PFSK-1 (cell line): ENCODE data around the gene CELF5.

Experiments used
- FOXP2 ChIP-seq: optimal IDR thresholded peaks from 2 replicates; pipeline ENCODE3; 2011; ENCODE audit warnings: borderline replicate concordance, control low read depth, inconsistent platforms; ENCODE audit not compliant: insufficient read depth; ENCODE audit errors: extremely low read length, extremely low read depth
- POLR2AphosphoS5 ChIP-seq: IDR thresholded peaks from 2 replicates; pipeline ENCODE4 v1.6.1; 2012; ENCODE audit warnings: low read depth, mild to moderate bottlenecking, control low read depth, low read length, moderate library complexity
- SIN3A ChIP-seq: IDR thresholded peaks from 2 replicates; pipeline ENCODE4 v1.6.1; 2012; ENCODE audit warnings: mild to moderate bottlenecking, low read length, moderate library complexity, borderline replicate concordance; ENCODE audit not compliant: insufficient read depth
- TAF1 ChIP-seq: IDR thresholded peaks from 2 replicates; pipeline ENCODE4 v1.6.1; 2012; ENCODE audit warnings: low read length, control low read depth, borderline replicate concordance; ENCODE audit not compliant: insufficient read depth
- TF ChIP-seq, protein P1 (sequence below), 2 experiments: IDR thresholded peaks; 2 replicates each; pipeline versions ENCODE4 v1.6.1 to v1.8.0; 2011 to 2012; ENCODE audit warnings: low read depth in 2 of 2, low read length in 2 of 2, control low read depth in 1 of 2, inconsistent platforms in 1 of 2, mild to moderate bottlenecking in 1 of 2, moderate library complexity in 1 of 2; ENCODE audit not compliant: insufficient read depth in 1 of 2

Gene CELF5

DNA sequence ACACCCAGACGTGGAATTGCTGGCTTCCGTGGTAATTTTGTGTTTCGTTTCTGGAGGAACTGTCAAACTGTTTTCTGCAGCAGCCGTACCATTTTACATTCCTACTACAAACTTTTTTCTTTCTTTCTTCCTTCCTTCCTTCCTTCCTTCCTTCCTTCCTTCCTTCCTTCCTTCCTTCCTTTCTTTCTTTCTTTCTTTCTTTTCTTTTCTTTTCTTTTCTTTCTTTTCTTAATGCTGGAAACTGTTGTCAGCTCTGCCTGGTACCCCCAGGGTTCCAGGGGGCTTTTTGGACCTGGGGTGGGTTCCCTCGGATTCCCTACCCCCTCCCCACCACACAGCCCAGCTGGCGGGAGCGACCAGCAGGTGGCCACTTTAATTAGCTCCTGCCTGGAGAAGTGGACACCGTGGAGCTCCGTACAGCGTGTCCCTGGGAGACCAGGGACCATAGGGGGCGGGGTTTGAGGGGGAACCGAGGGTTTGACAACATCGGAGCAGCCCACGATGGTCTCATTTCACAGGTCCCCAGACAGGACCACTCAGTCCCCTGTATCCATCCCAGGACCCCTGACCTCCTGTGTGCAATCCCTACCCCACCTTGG is 24.4 kb downstream of the CELF5 start:
- no peak for TF ChIP-seq TAF1
- TF ChIP-seq FOXP2, result no peak
- TF ChIP-seq, protein P1, sequence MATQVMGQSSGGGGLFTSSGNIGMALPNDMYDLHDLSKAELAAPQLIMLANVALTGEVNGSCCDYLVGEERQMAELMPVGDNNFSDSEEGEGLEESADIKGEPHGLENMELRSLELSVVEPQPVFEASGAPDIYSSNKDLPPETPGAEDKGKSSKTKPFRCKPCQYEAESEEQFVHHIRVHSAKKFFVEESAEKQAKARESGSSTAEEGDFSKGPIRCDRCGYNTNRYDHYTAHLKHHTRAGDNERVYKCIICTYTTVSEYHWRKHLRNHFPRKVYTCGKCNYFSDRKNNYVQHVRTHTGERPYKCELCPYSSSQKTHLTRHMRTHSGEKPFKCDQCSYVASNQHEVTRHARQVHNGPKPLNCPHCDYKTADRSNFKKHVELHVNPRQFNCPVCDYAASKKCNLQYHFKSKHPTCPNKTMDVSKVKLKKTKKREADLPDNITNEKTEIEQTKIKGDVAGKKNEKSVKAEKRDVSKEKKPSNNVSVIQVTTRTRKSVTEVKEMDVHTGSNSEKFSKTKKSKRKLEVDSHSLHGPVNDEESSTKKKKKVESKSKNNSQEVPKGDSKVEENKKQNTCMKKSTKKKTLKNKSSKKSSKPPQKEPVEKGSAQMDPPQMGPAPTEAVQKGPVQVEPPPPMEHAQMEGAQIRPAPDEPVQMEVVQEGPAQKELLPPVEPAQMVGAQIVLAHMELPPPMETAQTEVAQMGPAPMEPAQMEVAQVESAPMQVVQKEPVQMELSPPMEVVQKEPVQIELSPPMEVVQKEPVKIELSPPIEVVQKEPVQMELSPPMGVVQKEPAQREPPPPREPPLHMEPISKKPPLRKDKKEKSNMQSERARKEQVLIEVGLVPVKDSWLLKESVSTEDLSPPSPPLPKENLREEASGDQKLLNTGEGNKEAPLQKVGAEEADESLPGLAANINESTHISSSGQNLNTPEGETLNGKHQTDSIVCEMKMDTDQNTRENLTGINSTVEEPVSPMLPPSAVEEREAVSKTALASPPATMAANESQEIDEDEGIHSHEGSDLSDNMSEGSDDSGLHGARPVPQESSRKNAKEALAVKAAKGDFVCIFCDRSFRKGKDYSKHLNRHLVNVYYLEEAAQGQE (IDR thresholded peaks at IDR 0.05; ENCODE audit: insufficient read depth in 1 of 2, low read depth in 2 of 2, low read length in 2 of 2), result no peak
- TF ChIP-seq POLR2AphosphoS5, result no peak
- TF ChIP-seq SIN3A, result no peak

DNA sequence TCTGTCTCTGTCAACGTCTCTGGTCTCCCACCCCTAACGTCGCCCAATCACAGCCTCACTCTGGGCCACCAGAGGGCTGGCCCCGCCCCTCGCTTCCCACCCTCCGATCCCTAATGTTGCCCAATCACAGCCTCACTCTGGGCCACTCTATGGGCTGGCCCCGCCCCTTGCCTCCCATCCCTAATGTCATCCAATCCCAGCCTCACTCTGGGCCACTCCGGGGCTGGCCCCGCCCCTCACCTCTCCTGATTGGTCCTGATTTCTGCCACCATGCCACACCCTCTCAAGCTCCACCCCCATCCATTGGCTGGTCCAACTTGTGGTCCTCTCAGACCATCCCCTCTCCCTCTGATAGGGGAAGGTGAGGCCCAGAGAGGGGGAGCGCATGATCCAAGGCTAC is 24.9 kb downstream of the CELF5 start:
- TF ChIP-seq, protein P1 (IDR thresholded peaks at IDR 0.05; ENCODE audit: insufficient read depth in 1 of 2, low read depth in 2 of 2, low read length in 2 of 2), result no peak
- TF ChIP-seq FOXP2, result no peak
- TF ChIP-seq SIN3A, result no peak
- no peak for TF ChIP-seq POLR2AphosphoS5
- TF ChIP-seq TAF1, result no peak

DNA sequence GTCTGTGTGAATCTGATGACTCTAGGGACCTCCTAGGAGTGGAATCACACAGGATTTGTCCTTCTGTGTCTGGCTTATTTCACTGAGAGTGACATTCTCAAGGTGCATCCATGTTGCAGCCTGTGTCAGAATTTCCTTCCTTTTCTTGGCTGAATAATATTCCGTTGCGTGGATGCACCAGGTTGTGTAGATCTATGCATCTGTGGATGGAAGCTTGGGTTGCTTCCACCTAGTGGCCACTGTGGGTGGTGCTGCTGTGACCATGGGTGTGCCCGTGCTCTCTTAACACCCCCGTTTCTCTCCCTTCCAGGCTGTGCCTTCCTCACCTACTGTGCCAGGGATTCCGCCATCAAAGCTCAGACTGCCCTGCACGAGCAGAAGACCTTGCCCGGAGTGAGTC is 26.2 kb downstream of the CELF5 start:
- no peak for TF ChIP-seq TAF1
- no peak for TF ChIP-seq SIN3A
- no peak for TF ChIP-seq POLR2AphosphoS5
- TF ChIP-seq, protein P1 (IDR thresholded peaks at IDR 0.05; ENCODE audit: insufficient read depth in 1 of 2, low read depth in 2 of 2, low read length in 2 of 2), result no peak
- no peak for TF ChIP-seq FOXP2

DNA sequence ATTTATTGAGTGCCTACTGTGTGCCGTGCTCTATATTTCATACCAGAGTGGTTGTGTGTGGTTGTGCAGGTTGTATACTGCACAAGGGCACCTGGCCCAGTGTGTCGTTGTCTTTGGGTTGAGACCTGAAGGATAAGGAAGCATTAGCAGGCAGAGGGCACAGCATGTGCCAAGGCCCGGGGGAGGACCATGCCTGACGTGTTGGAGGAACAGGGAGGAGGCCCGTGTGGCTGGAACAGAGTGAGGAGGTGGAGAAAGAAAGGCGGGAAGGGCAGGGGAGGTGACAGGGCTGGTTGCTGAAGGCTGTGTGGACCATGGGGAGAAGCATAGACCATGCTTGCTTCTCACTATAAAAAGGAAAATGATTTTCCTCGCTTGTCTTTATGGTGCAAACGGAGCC is 26.8 kb downstream of the CELF5 start:
- no peak for TF ChIP-seq POLR2AphosphoS5
- no peak for TF ChIP-seq FOXP2
- TF ChIP-seq, protein P1 (IDR thresholded peaks at IDR 0.05; ENCODE audit: insufficient read depth in 1 of 2, low read depth in 2 of 2, low read length in 2 of 2), result no peak
- TF ChIP-seq TAF1, result no peak
- TF ChIP-seq SIN3A, result no peak

DNA sequence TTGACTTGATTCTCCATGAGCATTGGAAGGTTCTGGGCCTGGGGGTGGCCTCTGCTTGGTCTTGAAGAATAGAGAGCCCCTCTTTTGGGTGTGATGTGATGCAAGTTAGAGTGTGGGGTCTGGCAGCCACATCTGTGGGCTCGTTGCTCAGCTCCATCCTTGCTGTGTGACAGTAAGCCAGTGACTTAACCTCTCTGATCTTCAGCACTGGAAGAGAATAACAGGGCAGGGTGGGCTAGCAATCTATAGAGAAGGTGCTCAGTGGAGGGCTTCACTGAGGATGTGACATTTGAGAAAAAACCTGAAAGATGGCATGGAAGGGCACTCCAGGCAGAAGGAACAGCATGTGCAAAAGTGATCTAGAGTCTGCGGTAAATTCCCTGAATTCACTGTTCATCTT is 28.2 kb downstream of the CELF5 start:
- TF ChIP-seq POLR2AphosphoS5 (no peak), SIN3A (no peak), FOXP2 (no peak), TAF1 (no peak)
- TF ChIP-seq, protein P1 (IDR thresholded peaks at IDR 0.05; ENCODE audit: insufficient read depth in 1 of 2, low read depth in 2 of 2, low read length in 2 of 2), result no peak
